H9 (cell line): Measurements from ENCODE around the gene LDB2. TPM values are rescaled to one million over a fixed set of nuclear protein-coding genes. Genes with fewer than 3 reads are reported as not detected.

ENCODE experiments used
- DNase-seq: peaks from one replicate; pipeline ENCODE4 v3.0.0-alpha.2; 2017
- H2AFZ ChIP-seq: one replicate; pipeline ENCODE4 v1.6.1; 2013; ENCODE audit warnings: mild to moderate bottlenecking, low read length, control low read depth, moderate library complexity
- H2AK5ac ChIP-seq: 2 replicates; pipeline ENCODE4 v1.6.1; 2013; ENCODE audit warnings: low read length, control low read depth, mixed read lengths; ENCODE audit not compliant: insufficient read length
- H2BK120ac ChIP-seq: one replicate; pipeline ENCODE4 v1.6.1; 2013; ENCODE audit warnings: low read depth, mild to moderate bottlenecking, low read length, control low read depth, inconsistent platforms; ENCODE audit not compliant: poor library complexity, severe bottlenecking
- H2BK12ac ChIP-seq: 2 replicates; pipeline ENCODE4 v1.6.1; 2013; ENCODE audit warnings: low read length, control low read depth, mixed read lengths, low read depth; ENCODE audit not compliant: insufficient read length
- H2BK15ac ChIP-seq: 2 replicates; pipeline ENCODE4 v1.6.1; 2013; ENCODE audit warnings: low read depth, low read length, control low read depth
- H2BK20ac ChIP-seq: one replicate; pipeline ENCODE4 v1.6.1; 2013; ENCODE audit warnings: low read depth, mild to moderate bottlenecking, low read length, control low read depth, inconsistent platforms; ENCODE audit not compliant: poor library complexity, severe bottlenecking
- H2BK5ac ChIP-seq: 2 replicates; pipeline ENCODE4 v1.6.1; 2013; ENCODE audit warnings: low read length, control low read depth, mixed read lengths; ENCODE audit not compliant: insufficient read length
- H3K14ac ChIP-seq: 2 replicates; pipeline ENCODE4 v1.6.1; 2013; ENCODE audit warnings: low read length, control low read depth; ENCODE audit not compliant: insufficient read depth
- H3K18ac ChIP-seq: 2 replicates; pipeline ENCODE4 v1.6.1; 2013; ENCODE audit warnings: low read depth, mild to moderate bottlenecking, mixed read lengths, low read length, control low read depth; ENCODE audit not compliant: insufficient read length
- H3K23ac ChIP-seq: 2 replicates; pipeline ENCODE4 v1.6.1; 2013; ENCODE audit warnings: low read length, control low read depth, mixed read lengths, low read depth; ENCODE audit not compliant: insufficient read length
- H3K23me2 ChIP-seq: 2 replicates; pipeline ENCODE4 v1.6.1; 2013; ENCODE audit warnings: low read depth, mild to moderate bottlenecking, mixed read lengths, low read length, control low read depth; ENCODE audit not compliant: insufficient read length, poor library complexity, severe bottlenecking
- H3K27ac ChIP-seq: 2 replicates; pipeline ENCODE4 v1.5.1; 2013; ENCODE audit warnings: low read length, control low read depth, mixed read lengths, low read depth; ENCODE audit not compliant: insufficient read length
- H3K27me3 ChIP-seq: 2 replicates; pipeline ENCODE4 v1.6.1; 2013; ENCODE audit warnings: low read length, control low read depth, inconsistent platforms; ENCODE audit not compliant: insufficient read depth
- H3K4ac ChIP-seq: 2 replicates; pipeline ENCODE4 v1.6.1; 2013; ENCODE audit warnings: low read depth, mild to moderate bottlenecking, control low read depth, inconsistent platforms, low read length, moderate library complexity
- H3K4me1 ChIP-seq: 2 replicates; pipeline ENCODE4 v1.6.1; 2013; ENCODE audit warnings: low read length, control low read depth, inconsistent platforms; ENCODE audit not compliant: insufficient read depth
- H3K4me2 ChIP-seq: 2 replicates; pipeline ENCODE4 v1.6.1; 2013; ENCODE audit warnings: low read length, control low read depth, mixed read lengths; ENCODE audit not compliant: insufficient read length, insufficient read depth
- H3K56ac ChIP-seq: 2 replicates; pipeline ENCODE4 v1.6.1; 2013; ENCODE audit warnings: low read depth, mild to moderate bottlenecking, mixed read lengths, low read length, control low read depth; ENCODE audit not compliant: insufficient read length
- H3K79me1 ChIP-seq: 2 replicates; pipeline ENCODE4 v1.6.1; 2013; ENCODE audit warnings: low read depth, mild to moderate bottlenecking, moderate library complexity, low read length, control low read depth, inconsistent platforms; ENCODE audit not compliant: insufficient read depth, poor library complexity, severe bottlenecking
- H3K79me2 ChIP-seq: 2 replicates; pipeline ENCODE4 v1.6.1; 2013; ENCODE audit warnings: low read length, control low read depth, inconsistent platforms; ENCODE audit not compliant: insufficient read depth
- H3K9ac ChIP-seq: 2 replicates; pipeline ENCODE4 v1.6.1; 2013; ENCODE audit warnings: low read length, control low read depth, mixed read lengths; ENCODE audit not compliant: insufficient read length; ENCODE audit errors: extremely low read depth
- H3K9me3 ChIP-seq: one replicate; pipeline ENCODE4 v1.6.1; 2013; ENCODE audit warnings: low read depth, low read length, inconsistent platforms; ENCODE audit not compliant: control insufficient read depth
- H3T11ph ChIP-seq: one replicate; pipeline ENCODE4 v1.6.1; 2013; ENCODE audit warnings: mild to moderate bottlenecking, low read length, control low read depth, inconsistent platforms
- H4K20me1 ChIP-seq: one replicate; pipeline ENCODE4 v1.6.1; 2013; ENCODE audit not compliant: control insufficient read depth, insufficient read length, insufficient read depth
- H4K5ac ChIP-seq: 2 replicates; pipeline ENCODE4 v1.6.1; 2013; ENCODE audit warnings: low read depth, mild to moderate bottlenecking, mixed read lengths, low read length, control low read depth; ENCODE audit not compliant: insufficient read length
- H4K8ac ChIP-seq: replicated peaks from 2 replicates; pipeline ENCODE4 v1.6.1; 2013; ENCODE audit warnings: low read length, control low read depth, mixed read lengths, low read depth; ENCODE audit not compliant: insufficient read length
- H4K91ac ChIP-seq: 2 replicates; pipeline ENCODE4 v1.6.1; 2013; ENCODE audit warnings: low read depth, mild to moderate bottlenecking, moderate library complexity, mixed read lengths, low read length, control low read depth; ENCODE audit not compliant: insufficient read length
- H3K27ac Mint-ChIP-seq, 3 experiments: 2 replicates in 2 of 3; 3 replicates in 1 of 3; pipeline ENCODE4 v1.8.0; 2020 to 2021; ENCODE audit warnings: mixed read lengths in 3 of 3, mild to moderate bottlenecking in 1 of 3, moderate library complexity in 1 of 3
- H3K27me3 Mint-ChIP-seq: 2 replicates; pipeline ENCODE4 v1.8.0; 2021; ENCODE audit warnings: low read depth, mild to moderate bottlenecking, moderate library complexity, mixed read lengths
- H3K36me3 Mint-ChIP-seq, 3 experiments: 2 replicates in 2 of 3; 3 replicates in 1 of 3; pipeline ENCODE4 v1.8.0; 2020 to 2021; ENCODE audit warnings: low read depth in 3 of 3, mixed read lengths in 3 of 3; ENCODE audit not compliant: insufficient read depth in 1 of 3
- H3K4me1 Mint-ChIP-seq, 2 experiments: 2 replicates each; pipeline ENCODE4 v1.8.0; 2020; ENCODE audit warnings: mixed read lengths in 2 of 2
- H3K4me3 Mint-ChIP-seq, 2 experiments: 2 replicates in 1 of 2; 3 replicates in 1 of 2; pipeline ENCODE4 v1.8.0; 2020 to 2021; ENCODE audit warnings: mild to moderate bottlenecking in 2 of 2, mixed read lengths in 2 of 2, moderate library complexity in 1 of 2
- H3K9me3 Mint-ChIP-seq, 2 experiments: 2 replicates in 1 of 2; 3 replicates in 1 of 2; pipeline ENCODE4 v1.8.0; 2020; ENCODE audit warnings: mild to moderate bottlenecking in 2 of 2, mixed read lengths in 2 of 2, moderate library complexity in 1 of 2
- WGBS: extraction: QIAGEN DNeasy Blood & Tissue Kit; methylation state at CpG from one replicate; pipeline ENCODE4 v1.1.7; 2013; ENCODE audit warnings: missing lambda C conversion rate, low lambda C conversion rate, mixed read lengths; ENCODE audit not compliant: insufficient read length; ENCODE audit errors: extremely low coverage; 5-methylcytosine and 5-hydroxymethylcytosine counted together
- total RNA-seq: library from RNA; stranded (reverse); gene quantifications from 2 replicates; pipeline ENCODE4 v1.2.1, GENCODE V29; 2021
- TF ChIP-seq, protein P1 (sequence below): fragments of 200-600 bp; sonication (generic); conservative IDR thresholded peaks from 3 replicates; pipeline ENCODE4 v1.8.0; 2021; ENCODE audit warnings: antibody characterized with exemption, mild to moderate bottlenecking

The LDB2 gene
- total RNA-seq, 1 experiment from 2014 or later: 22.5 TPM

DNA sequence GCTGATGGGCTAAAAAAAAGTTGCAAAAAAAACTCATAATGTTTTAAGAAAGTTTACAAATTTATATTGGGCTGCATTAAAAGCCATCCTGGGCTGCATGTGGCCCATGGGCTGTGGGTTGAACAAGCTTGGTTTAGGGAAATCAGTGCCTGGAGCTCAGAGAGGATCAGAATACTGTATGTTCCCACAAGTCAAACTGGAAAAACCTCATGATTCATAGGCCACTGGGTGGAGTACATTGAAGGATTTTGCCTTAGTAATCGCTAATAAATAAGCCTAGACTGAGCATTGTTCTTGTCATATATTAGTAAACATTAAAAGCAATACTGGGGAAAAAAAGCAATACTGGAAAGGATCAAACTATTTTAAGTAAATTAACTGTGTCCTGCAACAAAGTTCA, 425.9 kb downstream of the LDB2 start:
- no peak overlapping the region for H3K27ac ChIP-seq
- no peak overlapping the region for H3K4me3 Mint-ChIP-seq
- H2AK5ac ChIP-seq: no peak overlapping the region
- peaks cover 0 to 14% (median 0%) of the 10 kb centered on the region in 3 experiments; a peak in 4 of 7 replicates for H3K36me3 Mint-ChIP-seq
- H4K91ac ChIP-seq: no peak overlapping the region
- H3K9me3 Mint-ChIP-seq: peaks cover 14 to 16% of the 10 kb centered on the region in 2 experiments; a peak in 4 of 5 replicates
- no peak overlapping the region for H2BK120ac ChIP-seq
- peaks cover 5% of the 10 kb centered on the region for H3K27me3 Mint-ChIP-seq
- no peak overlapping the region for H2BK5ac ChIP-seq
- no peak overlapping the region for H3K23ac ChIP-seq
- H4K20me1 ChIP-seq: no peaks in the 10 kb centered on the region
- no peaks in the 10 kb centered on the region for H3K23me2 ChIP-seq
- no peak overlapping the region for H4K8ac ChIP-seq
- no peaks in the 10 kb centered on the region for H3K79me2 ChIP-seq
- TF ChIP-seq, protein P1, sequence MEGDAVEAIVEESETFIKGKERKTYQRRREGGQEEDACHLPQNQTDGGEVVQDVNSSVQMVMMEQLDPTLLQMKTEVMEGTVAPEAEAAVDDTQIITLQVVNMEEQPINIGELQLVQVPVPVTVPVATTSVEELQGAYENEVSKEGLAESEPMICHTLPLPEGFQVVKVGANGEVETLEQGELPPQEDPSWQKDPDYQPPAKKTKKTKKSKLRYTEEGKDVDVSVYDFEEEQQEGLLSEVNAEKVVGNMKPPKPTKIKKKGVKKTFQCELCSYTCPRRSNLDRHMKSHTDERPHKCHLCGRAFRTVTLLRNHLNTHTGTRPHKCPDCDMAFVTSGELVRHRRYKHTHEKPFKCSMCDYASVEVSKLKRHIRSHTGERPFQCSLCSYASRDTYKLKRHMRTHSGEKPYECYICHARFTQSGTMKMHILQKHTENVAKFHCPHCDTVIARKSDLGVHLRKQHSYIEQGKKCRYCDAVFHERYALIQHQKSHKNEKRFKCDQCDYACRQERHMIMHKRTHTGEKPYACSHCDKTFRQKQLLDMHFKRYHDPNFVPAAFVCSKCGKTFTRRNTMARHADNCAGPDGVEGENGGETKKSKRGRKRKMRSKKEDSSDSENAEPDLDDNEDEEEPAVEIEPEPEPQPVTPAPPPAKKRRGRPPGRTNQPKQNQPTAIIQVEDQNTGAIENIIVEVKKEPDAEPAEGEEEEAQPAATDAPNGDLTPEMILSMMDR: no peak
- H3K18ac ChIP-seq: no peak overlapping the region
- no peak overlapping the region for H2BK15ac ChIP-seq
- no peak overlapping the region for H2BK12ac ChIP-seq
- no peak overlapping the region for H3K14ac ChIP-seq
- no peaks in the 10 kb centered on the region for H3K9me3 ChIP-seq
- H3K79me1 ChIP-seq: no peaks in the 10 kb centered on the region
- no peaks in the 10 kb centered on the region for H3K4me1 ChIP-seq
- no peak overlapping the region for H3K4ac ChIP-seq
- no peak for DNase-seq
- no peak overlapping the region for H3K9ac ChIP-seq
- H2AFZ ChIP-seq: no peak overlapping the region
- H2BK20ac ChIP-seq: no peak overlapping the region
- no CpG with 5 or more reads among the region's 1 CpG for WGBS
- H4K5ac ChIP-seq: no peak overlapping the region
- no peak overlapping the region for H3K4me2 ChIP-seq
- no peaks in the 10 kb centered on the region for H3K4me1 Mint-ChIP-seq
- H3K27me3 ChIP-seq: no peaks in the 10 kb centered on the region
- H3K27ac Mint-ChIP-seq: no peak overlapping the region
- H3K56ac ChIP-seq: no peak overlapping the region
- no peak overlapping the region for H3T11ph ChIP-seq
